IgD-negative memory B cell (primary cell): ENCODE results near the gene UBTF. TPM values are rescaled to one million over a fixed set of nuclear protein-coding genes. Genes with fewer than 3 reads are reported as not detected.
A peak's percentile ranks its signal among the peaks of the same experiment; 100 is the strongest.

ENCODE experiments used
- H3K27ac Mint-ChIP-seq, 3 donors: one replicate each; pipeline ENCODE4 v1.8.0; 2020 to 2022; ENCODE audit warnings: mild to moderate bottlenecking in 3 of 3, mixed read lengths in 3 of 3, moderate library complexity in 1 of 3
- H3K27me3 Mint-ChIP-seq: one replicate; pipeline ENCODE4 v1.8.0; 2021; ENCODE audit warnings: mixed read lengths
- H3K36me3 Mint-ChIP-seq: one replicate; pipeline ENCODE4 v1.8.0; 2020; ENCODE audit warnings: mild to moderate bottlenecking, mixed read lengths
- H3K4me1 Mint-ChIP-seq, 3 donors: one replicate each; pipeline ENCODE4 v1.8.0; 2020 to 2022; ENCODE audit warnings: mixed read lengths in 3 of 3, mild to moderate bottlenecking in 1 of 3
- H3K4me3 Mint-ChIP-seq, 4 donors: one replicate each; pipeline ENCODE4 v1.8.0; 2020 to 2022; ENCODE audit warnings: mild to moderate bottlenecking in 4 of 4, mixed read lengths in 4 of 4, moderate library complexity in 3 of 4
- H3K9me3 Mint-ChIP-seq, 3 donors: one replicate each; pipeline ENCODE4 v1.8.0; 2020 to 2021; ENCODE audit warnings: mixed read lengths in 3 of 3, mild to moderate bottlenecking in 1 of 3
- polyA plus RNA-seq: library from polyadenylated mRNA; unstranded; fragments of 300-500 nt; fragmentation: Illumina TruSeq; gene quantifications from one replicate; pipeline ENCODE4 v1.2.3, GENCODE V29; 2021

UBTF gene
- polyA plus RNA-seq, 1 donor from 2014 or later, result 74.3 TPM

- peak overlapping the region in 2 of 4 donors; percentile 54 to 98 for H3K4me3 Mint-ChIP-seq
- no peaks in the 10 kb centered on the region for H3K27me3 Mint-ChIP-seq
- H3K27ac Mint-ChIP-seq, result peak overlapping the region in 2 of 3 donors; percentile 50 to 100
Measured at GRCh38 chr17:44223541-44224071, 4.1 kb upstream of the UBTF start.

GRCh38 chr17:44222112-44222869, 2.8 kb upstream of the UBTF start:
- Mint-ChIP-seq H3K4me3 (peak overlapping the region; percentile 95 to 99 (median 98)), H3K36me3 (no peaks in the 10 kb centered on the region), H3K4me1 (peaks cover 9 to 13% (median 10%) of the 10 kb centered on the region in 3 donors), H3K9me3 (no peaks in the 10 kb centered on the region), H3K27me3 (no peaks in the 10 kb centered on the region), H3K27ac (peak overlapping the region; percentile 57 to 100 (median 98))

More at GRCh38 chr17:44223541-44224071, 4.1 kb upstream of the UBTF start:
- H3K36me3 Mint-ChIP-seq, result no peaks in the 10 kb centered on the region
- H3K9me3 Mint-ChIP-seq, result no peaks in the 10 kb centered on the region
- peaks cover 4 to 9% (median 7%) of the 10 kb centered on the region in 3 donors for H3K4me1 Mint-ChIP-seq

- Mint-ChIP-seq H3K4me3 (peak overlapping the region; percentile 95 to 99 (median 98)), H3K9me3 (no peaks in the 10 kb centered on the region), H3K27me3 (no peaks in the 10 kb centered on the region), H3K27ac (peak overlapping the region; percentile 90 to 100 (median 98)), H3K36me3 (no peaks in the 10 kb centered on the region), H3K4me1 (peaks cover 13 to 16% (median 14%) of the 10 kb centered on the region in 3 donors)
Measured at GRCh38 chr17:44221862-44222111, 2.3 kb upstream of the UBTF start.

- H3K4me1 Mint-ChIP-seq, result peaks cover 17 to 22% (median 20%) of the 10 kb centered on the region in 3 donors
- no peaks in the 10 kb centered on the region for H3K36me3 Mint-ChIP-seq
- no peaks in the 10 kb centered on the region for H3K27me3 Mint-ChIP-seq
- no peaks in the 10 kb centered on the region for H3K9me3 Mint-ChIP-seq
- H3K27ac Mint-ChIP-seq, result peak overlapping the region; percentile 90 to 100 (median 98)
- peak overlapping the region; percentile 95 to 99 (median 98) for H3K4me3 Mint-ChIP-seq
Measured at GRCh38 chr17:44221084-44221861, 1.8 kb upstream of the UBTF start.

GRCh38 chr17:44220213-44221083, 973 bp upstream of the UBTF start:
- H3K27ac Mint-ChIP-seq, result peak overlapping the region; percentile 90 to 100 (median 94)
- no peaks in the 10 kb centered on the region for H3K9me3 Mint-ChIP-seq
- H3K4me1 Mint-ChIP-seq, result peaks cover 25 to 28% (median 26%) of the 10 kb centered on the region in 3 donors
- H3K27me3 Mint-ChIP-seq, result no peaks in the 10 kb centered on the region
- H3K4me3 Mint-ChIP-seq, result peak overlapping the region; percentile 95 to 99 (median 98)
- peaks cover 4% of the 10 kb centered on the region for H3K36me3 Mint-ChIP-seq

GRCh38 chr17:44219108-44219615, 313 bp downstream of the UBTF start:
- Mint-ChIP-seq H3K27ac (no peak overlapping the region), H3K9me3 (no peaks in the 10 kb centered on the region), H3K4me3 (peak overlapping the region in 2 of 4 donors; percentile 57 to 65), H3K27me3 (no peaks in the 10 kb centered on the region), H3K4me1 (peaks cover 26 to 39% (median 33%) of the 10 kb centered on the region in 3 donors), H3K36me3 (peaks cover 7% of the 10 kb centered on the region)

GRCh38 chr17:44218344-44219107, 949 bp downstream of the UBTF start:
- H3K36me3 Mint-ChIP-seq, result peaks cover 7% of the 10 kb centered on the region
- H3K27me3 Mint-ChIP-seq, result no peaks in the 10 kb centered on the region
- H3K4me3 Mint-ChIP-seq, result peak overlapping the region; percentile 83 to 93 (median 90)
- peaks cover 30 to 45% (median 40%) of the 10 kb centered on the region in 3 donors for H3K4me1 Mint-ChIP-seq
- H3K27ac Mint-ChIP-seq, result peak overlapping the region; percentile 90 to 97 (median 95)
- no peaks in the 10 kb centered on the region for H3K9me3 Mint-ChIP-seq

- Mint-ChIP-seq H3K27me3 (no peaks in the 10 kb centered on the region), H3K27ac (peak overlapping the region; percentile 90 to 97 (median 95)), H3K36me3 (peaks cover 7% of the 10 kb centered on the region), H3K4me1 (peaks cover 30 to 47% (median 42%) of the 10 kb centered on the region in 3 donors), H3K9me3 (no peaks in the 10 kb centered on the region), H3K4me3 (peak overlapping the region; percentile 83 to 93 (median 90))
Measured at GRCh38 chr17:44217738-44218343, 1.6 kb downstream of the UBTF start.

DNA sequence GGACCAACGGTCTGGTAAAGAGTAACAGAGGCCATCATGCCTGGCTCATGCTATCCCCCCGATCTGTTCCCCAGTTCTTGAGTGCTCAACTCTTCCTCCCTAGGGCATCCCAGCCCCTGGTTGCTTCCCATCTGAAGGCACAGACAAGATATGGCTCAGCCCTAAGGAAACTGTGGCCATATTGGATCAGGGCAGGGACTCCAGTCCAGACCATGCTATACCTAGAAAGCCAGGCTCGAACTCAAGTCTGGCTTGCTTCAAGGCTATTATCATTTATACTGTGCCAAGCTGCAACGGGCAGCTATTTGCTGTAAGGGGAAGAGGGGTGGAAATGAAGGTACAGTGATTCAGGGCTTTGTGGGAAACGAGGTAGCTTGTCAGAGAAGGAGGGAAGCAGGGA, 2.8 kb downstream of the UBTF start:
- no peaks in the 10 kb centered on the region for H3K27me3 Mint-ChIP-seq
- H3K9me3 Mint-ChIP-seq, result no peaks in the 10 kb centered on the region
- H3K36me3 Mint-ChIP-seq, result peaks cover 7% of the 10 kb centered on the region
- H3K4me3 Mint-ChIP-seq, result peak overlapping the region; percentile 83 to 93 (median 90)
- H3K4me1 Mint-ChIP-seq, result peaks cover 26 to 45% (median 36%) of the 10 kb centered on the region in 3 donors
- H3K27ac Mint-ChIP-seq, result peak overlapping the region; percentile 96 to 97 (median 97)

DNA sequence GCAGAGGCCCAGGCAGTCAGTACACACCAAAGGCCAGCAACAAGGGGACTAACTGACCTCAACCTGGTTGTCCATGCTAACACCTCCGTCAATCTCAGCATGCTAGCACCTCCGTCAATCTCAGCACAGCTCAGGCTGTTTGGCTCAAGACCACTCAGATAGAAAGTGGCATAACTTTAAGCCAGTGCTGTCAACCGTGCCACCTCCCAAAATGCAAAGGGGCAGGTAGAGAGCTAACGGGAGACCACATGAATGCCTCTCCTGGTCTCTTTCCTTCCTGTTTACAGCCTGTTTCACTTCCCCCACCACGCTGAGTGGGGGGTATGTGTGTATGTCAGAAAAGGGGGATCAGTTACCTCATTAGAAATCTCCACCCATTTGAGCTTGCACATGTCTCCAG, 3.3 kb downstream of the UBTF start:
- Mint-ChIP-seq H3K36me3 (peaks cover 7% of the 10 kb centered on the region), H3K27ac (peak overlapping the region; percentile 96 to 97 (median 97)), H3K4me1 (peaks cover 22 to 49% (median 39%) of the 10 kb centered on the region in 3 donors), H3K27me3 (no peaks in the 10 kb centered on the region), H3K9me3 (no peaks in the 10 kb centered on the region), H3K4me3 (peak overlapping the region; percentile 83 to 93 (median 90))

DNA sequence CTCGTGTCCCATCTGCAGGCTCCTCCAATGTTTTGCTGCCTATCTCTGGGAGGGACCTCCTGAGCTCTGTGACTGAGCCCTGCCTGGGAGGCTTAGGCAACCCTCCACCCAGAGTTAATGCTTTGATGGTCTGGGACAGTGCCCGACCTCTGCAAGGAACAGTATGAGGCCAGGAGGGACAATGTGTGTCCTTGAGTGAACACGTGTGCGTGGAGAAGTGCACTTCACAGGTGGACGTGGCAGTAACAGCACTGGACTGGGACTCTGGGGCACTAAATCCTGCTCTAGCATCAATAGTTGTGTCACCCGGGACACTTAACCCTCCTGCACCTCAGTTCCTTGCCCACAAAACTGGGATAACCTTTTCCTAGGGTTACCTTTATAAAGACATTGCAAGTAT, 4.6 kb downstream of the UBTF start:
- H3K27me3 Mint-ChIP-seq, result no peaks in the 10 kb centered on the region
- H3K4me3 Mint-ChIP-seq, result peak overlapping the region; percentile 57 to 90 (median 70)
- peaks cover 26 to 54% (median 42%) of the 10 kb centered on the region in 3 donors for H3K4me1 Mint-ChIP-seq
- peaks cover 7% of the 10 kb centered on the region for H3K36me3 Mint-ChIP-seq
- H3K9me3 Mint-ChIP-seq, result no peaks in the 10 kb centered on the region
- H3K27ac Mint-ChIP-seq, result peak overlapping the region; percentile 96 to 97 (median 97)

GRCh38 chr17:44214230-44214494, 5.3 kb downstream of the UBTF start:
- Mint-ChIP-seq H3K9me3 (no peaks in the 10 kb centered on the region), H3K27ac (peak overlapping the region; percentile 54 to 97 (median 96)), H3K36me3 (peaks cover 7% of the 10 kb centered on the region), H3K4me1 (peaks cover 27 to 57% (median 45%) of the 10 kb centered on the region in 3 donors), H3K27me3 (no peaks in the 10 kb centered on the region), H3K4me3 (peak overlapping the region; percentile 9 to 90 (median 56))

GRCh38 chr17:44213403-44214229, 5.9 kb downstream of the UBTF start:
- H3K36me3 Mint-ChIP-seq, result peaks cover 7% of the 10 kb centered on the region
- peak overlapping the region; percentile 9 to 90 (median 64) for H3K4me3 Mint-ChIP-seq
- H3K27ac Mint-ChIP-seq, result peak overlapping the region; percentile 54 to 97 (median 96)
- no peaks in the 10 kb centered on the region for H3K27me3 Mint-ChIP-seq
- H3K4me1 Mint-ChIP-seq, result peaks cover 27 to 57% (median 45%) of the 10 kb centered on the region in 3 donors
- no peaks in the 10 kb centered on the region for H3K9me3 Mint-ChIP-seq
